AG04449 (cell line): ENCODE results near the gene NAA38.

Source experiments
- CTCF ChIA-PET: fragments of 350-600 bp; formaldehyde crosslinking; extraction: SDS; loops from one replicate; lab custom pipeline; 2021; ENCODE audit warnings: antibody characterized with exemption; lab: Yijun Ruan, JAX
- POLR2A ChIA-PET: fragments of 400-600, 350-600 bp; formaldehyde crosslinking; extraction: SDS; loops from one replicate; lab custom pipeline; 2020; ENCODE audit warnings: antibody characterized with exemption, inconsistent platforms; lab: Yijun Ruan, JAX
- DNase-seq: peaks from one replicate; pipeline ENCODE4 v3.0.0-alpha.2; 2010; ENCODE audit warnings: low read depth, low spot score
- H3K4me3 ChIP-seq: 2 replicates; pipeline ENCODE4 v1.5.1; 2011; ENCODE audit warnings: low read depth, mild to moderate bottlenecking, control low read depth, low read length
- TF ChIP-seq, protein P1 (sequence below): IDR thresholded peaks from one replicate; pipeline ENCODE4 v1.5.1; 2011; ENCODE audit warnings: mild to moderate bottlenecking, moderate library complexity, low read length, control low read depth, inconsistent platforms; ENCODE audit not compliant: insufficient read depth; ENCODE audit errors: missing control alignments

Gene NAA38

DNA sequence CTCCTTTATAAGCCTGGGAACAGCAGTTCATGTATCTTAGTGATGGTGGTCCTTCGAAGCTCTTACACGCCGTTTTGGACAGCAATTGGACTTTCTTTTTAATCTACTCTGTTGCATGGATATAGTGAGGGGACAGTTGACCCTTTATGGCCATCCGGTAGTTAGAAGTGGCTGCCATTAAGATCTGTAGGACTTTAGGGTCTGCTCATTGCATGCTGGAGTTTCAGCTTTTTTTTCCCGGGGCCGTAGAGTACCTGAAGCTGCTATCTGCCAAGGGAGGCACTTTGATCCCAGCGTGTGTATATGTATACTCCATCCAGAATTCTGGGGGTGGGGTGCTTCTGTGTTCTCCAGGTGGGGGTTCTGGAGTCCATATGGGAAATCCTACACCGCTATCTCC lies 1.7 kb upstream of the NAA38 start:
- ChIA-PET POLR2A (interaction anchor here (1.6 kb wide), 1 partner anchor 14 kb away, joined by 3 read pairs; no protein-coding TSS in a partner anchor), CTCF (interaction anchor here (0.6 to 9.5 kb wide), 16 partner anchors 8 to 199 kb away, joined by 3 to 233 read pairs (median 4); partner anchors contain the start of genes KDM6B and RNF227)
- TF ChIP-seq, protein P1, sequence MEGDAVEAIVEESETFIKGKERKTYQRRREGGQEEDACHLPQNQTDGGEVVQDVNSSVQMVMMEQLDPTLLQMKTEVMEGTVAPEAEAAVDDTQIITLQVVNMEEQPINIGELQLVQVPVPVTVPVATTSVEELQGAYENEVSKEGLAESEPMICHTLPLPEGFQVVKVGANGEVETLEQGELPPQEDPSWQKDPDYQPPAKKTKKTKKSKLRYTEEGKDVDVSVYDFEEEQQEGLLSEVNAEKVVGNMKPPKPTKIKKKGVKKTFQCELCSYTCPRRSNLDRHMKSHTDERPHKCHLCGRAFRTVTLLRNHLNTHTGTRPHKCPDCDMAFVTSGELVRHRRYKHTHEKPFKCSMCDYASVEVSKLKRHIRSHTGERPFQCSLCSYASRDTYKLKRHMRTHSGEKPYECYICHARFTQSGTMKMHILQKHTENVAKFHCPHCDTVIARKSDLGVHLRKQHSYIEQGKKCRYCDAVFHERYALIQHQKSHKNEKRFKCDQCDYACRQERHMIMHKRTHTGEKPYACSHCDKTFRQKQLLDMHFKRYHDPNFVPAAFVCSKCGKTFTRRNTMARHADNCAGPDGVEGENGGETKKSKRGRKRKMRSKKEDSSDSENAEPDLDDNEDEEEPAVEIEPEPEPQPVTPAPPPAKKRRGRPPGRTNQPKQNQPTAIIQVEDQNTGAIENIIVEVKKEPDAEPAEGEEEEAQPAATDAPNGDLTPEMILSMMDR: no peak
- peak overlapping the region; percentile 80 for H3K4me3 ChIP-seq
- no peak for DNase-seq

DNA sequence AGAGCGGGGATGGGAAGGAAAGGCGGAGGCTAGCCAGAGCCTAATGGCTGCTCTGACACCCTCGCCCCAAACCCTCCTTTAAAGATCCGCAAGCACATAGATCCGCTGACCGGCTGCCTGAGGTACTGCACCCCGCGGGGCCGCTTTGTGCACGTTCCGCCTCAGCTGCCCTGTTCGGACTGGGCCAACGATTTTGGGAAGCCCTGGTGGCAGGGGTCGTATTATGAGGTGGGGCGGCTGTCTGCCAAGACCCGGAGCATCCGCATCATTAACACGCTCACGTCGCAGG lies 1.1 kb upstream of the NAA38 start:
- TF ChIP-seq, protein P1: peak; percentile 61
- peak overlapping the region; percentile 80 for H3K4me3 ChIP-seq
- ChIA-PET POLR2A (interaction anchor here (1.6 kb wide), 1 partner anchor 14 kb away, joined by 3 read pairs; no protein-coding TSS in a partner anchor), CTCF (interaction anchor here (0.6 to 9.5 kb wide), 13 partner anchors 9 to 200 kb away, joined by 3 to 233 read pairs (median 4); partner anchors contain the start of gene RNF227)
- DNase-seq: no peak

DNA sequence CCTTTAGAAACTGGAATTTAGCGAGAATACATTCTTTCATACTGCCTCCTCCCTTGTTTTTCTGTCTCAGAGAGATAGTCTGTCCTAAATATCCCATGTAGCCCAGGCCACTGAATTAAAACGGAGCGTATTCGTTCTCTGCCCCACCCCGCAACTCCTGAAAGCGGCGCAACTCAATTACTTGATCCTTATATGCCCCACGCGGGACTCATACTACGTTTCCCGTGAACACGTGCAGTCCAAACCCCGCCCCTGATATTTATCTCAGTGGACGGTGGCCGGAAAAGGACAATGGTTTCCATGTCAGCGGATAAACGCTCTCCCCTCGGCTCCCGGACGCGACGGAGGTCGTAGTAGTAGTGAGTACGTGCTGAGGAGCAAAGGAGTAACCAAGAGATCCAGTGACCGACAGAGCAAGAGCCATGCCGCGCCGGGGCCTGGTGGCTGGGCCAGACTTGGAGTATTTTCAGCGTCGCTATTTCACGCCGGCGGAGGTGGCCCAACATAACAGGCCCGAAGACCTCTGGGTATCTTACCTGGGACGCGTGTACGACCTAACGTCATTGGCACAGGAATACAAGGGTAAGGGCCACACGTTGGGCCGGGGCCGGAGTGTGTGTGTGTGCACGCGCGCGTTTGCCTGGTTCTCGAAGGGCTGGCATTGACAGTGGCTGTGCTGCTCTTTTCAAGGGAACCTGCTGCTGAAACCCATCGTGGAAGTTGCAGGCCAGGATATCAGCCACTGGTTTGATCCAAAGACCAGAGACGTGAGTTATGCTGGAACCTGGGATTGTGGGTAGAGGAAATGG lies 558 bp upstream of the NAA38 start, which contains the start of gene CYB5D1:
Gene CYB5D1 (plus strand): TSS at position 291 of the 809 bp plus-strand sequence. CDS start 132 bp downstream, at position 423.
- POLR2A ChIA-PET: interaction anchor here (0.5 to 2.6 kb wide), 12 partner anchors 11 to 155 kb away, joined by 3 to 48 read pairs (median 4); partner anchors contain the start of genes CHD3, KDM6B and RNF227
- peak within 1 kb of the TSS; percentile 80 for H3K4me3 ChIP-seq
- TF ChIP-seq, protein P1: no peak
- CTCF ChIA-PET: interaction anchor here (0.7 to 8.3 kb wide), 22 partner anchors 9 to 204 kb away, joined by 3 to 77 read pairs (median 5); no protein-coding TSS in a partner anchor
- no peak for DNase-seq

DNA sequence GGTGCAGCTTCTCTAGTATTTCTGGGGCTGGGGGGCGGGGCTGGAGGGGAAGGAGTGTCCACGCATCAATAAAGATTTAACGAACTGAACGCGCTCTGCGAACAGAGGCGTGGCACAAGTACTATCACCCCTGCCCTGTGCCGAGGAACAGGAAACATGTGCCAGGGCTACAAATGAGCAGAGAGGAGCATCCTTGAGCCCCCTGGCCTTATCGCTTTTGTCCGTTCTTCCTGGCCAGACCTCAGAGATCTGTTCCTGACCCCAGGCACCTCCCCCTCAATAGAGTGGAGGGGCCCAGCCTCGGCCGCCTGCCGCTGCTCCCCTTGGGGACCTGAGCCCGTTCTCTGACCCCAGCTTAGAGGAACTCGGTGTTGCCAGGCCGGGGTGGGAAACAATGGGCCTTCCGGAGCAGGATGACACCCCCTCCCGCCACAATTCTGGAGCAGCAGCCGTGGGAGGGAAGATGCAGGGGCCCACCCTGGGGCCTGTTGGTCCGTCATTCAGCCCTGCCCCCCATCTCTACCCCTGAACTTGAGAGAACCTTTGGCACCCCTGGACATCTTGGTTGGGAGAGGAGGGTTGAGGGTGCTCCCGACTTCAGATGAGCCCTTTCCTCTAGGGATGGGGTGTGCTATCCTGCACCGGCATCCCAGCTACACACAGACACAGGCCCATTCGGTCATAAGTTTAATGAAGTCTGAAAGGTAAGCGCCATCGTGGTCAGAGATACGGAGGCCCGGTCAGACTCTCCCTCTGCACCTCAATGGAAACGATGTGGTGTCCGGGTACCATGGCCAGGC lies 1.1 kb downstream of the NAA38 start:
- no peak for DNase-seq
- TF ChIP-seq, protein P1: no peak
- CTCF ChIA-PET: interaction anchor here (0.6 to 3.0 kb wide), 14 partner anchors 8 to 206 kb away, joined by 3 to 17 read pairs (median 4); no protein-coding TSS in a partner anchor

DNA sequence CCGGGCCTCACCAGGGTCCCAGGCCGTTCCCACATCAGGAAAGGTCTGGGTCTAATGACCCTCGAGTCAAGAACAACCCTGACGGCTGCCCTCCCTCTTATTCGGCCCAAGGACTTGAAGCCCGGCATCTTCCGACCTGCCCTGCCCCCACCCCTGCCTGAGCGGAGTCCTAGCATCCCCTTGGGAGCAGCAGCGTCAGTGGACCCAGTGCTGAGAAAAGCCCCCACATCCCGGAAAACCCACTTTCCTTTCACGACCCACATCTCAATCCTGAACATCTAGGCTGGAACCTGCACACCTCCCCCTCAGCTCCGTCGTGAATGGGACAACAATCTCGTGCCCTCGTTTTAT lies 1.7 kb downstream of the NAA38 start:
- peak overlapping the region; percentile 76 for H3K4me3 ChIP-seq
- TF ChIP-seq, protein P1: no peak
- CTCF ChIA-PET: interaction anchor here (1.0 to 3.0 kb wide), 5 partner anchors 15 to 67 kb away, joined by 3 to 17 read pairs (median 13); no protein-coding TSS in a partner anchor
- DNase-seq: no peak
- POLR2A ChIA-PET: interaction anchor here (2.3 to 2.6 kb wide), 2 partner anchors 12 to 19 kb away, joined by 23 to 48 read pairs; no protein-coding TSS in a partner anchor

More for the DNA sequence above, 1.1 kb downstream of the NAA38 start:
- H3K4me3 ChIP-seq: peak overlapping the region; percentile 76
- POLR2A ChIA-PET: interaction anchor here (1.1 to 2.6 kb wide), 5 partner anchors 12 to 75 kb away, joined by 6 to 48 read pairs (median 7); partner anchors contain the start of genes CNTROB, KDM6B and TRAPPC1
